Right renal cortex interstitium (tissue), 3 donors: ENCODE results near the gene UQCRC2. TPM values are rescaled to one million over a fixed set of nuclear protein-coding genes. Genes with fewer than 3 reads are reported as not detected.
"Not testable (repeated sequence)": the region's sequence is repeated elsewhere in the genome, so short reads cannot be mapped to it uniquely, and the experiment has no call there.

Experiments
- DNase-seq, 3 donors: peaks; one replicate each; pipeline ENCODE4 v3.0.0-alpha.2; 2013; ENCODE audit warnings: low read depth in 3 of 3, low spot score in 2 of 3
- polyA plus RNA-seq, 3 donors: library from polyadenylated mRNA; unstranded; fragments of 120-200 nt; gene quantifications; one replicate each; pipeline ENCODE4 v1.2.1, GENCODE V29; 2013; ENCODE audit not compliant: insufficient read length in 3 of 3

UQCRC2 gene
- polyA plus RNA-seq, 3 donors, result 314 to 351 (median 316) TPM

DNA sequence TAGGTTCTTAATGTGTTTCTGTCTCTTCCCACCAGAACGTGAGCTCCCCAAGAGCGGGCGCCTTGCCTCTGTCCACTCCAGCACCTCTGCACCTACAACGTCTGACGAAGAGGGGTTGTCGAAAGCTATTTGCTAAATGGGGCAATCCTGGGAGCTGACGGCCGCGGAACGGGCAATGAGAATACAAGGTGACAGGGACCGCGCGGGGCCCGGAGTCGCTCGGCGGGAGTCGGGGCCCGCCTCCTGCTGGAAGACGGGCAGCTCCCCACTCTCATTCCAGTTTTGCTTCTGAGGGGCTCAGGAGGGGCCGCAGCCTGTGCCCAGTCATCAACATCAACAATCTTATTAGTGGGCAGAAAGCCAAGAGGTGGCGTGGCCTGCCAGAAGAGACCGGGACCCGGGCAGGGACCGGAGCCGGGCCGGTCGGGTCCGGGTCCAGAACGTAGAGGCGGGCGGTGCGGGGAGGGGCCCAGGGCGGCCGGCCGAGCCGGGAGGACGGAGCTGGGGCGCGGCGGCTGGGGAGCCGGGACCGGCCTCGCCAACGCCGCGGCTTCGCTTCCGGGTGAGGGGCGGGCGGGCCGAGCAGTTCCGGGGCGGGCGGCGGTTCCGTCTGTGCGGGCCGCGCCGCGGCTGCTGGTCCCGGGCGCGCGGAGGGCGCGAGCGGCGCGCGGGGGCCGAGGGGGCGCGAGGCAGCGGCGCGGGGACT, 54.5 kb downstream of the UQCRC2 start, which contains the start of gene MOSMO:
MOSMO (plus strand) TSS at position 603 of the 706 bp plus-strand sequence. CDS start 191 bp downstream, outside the sequence.
- DNase-seq, result no peak

DNA sequence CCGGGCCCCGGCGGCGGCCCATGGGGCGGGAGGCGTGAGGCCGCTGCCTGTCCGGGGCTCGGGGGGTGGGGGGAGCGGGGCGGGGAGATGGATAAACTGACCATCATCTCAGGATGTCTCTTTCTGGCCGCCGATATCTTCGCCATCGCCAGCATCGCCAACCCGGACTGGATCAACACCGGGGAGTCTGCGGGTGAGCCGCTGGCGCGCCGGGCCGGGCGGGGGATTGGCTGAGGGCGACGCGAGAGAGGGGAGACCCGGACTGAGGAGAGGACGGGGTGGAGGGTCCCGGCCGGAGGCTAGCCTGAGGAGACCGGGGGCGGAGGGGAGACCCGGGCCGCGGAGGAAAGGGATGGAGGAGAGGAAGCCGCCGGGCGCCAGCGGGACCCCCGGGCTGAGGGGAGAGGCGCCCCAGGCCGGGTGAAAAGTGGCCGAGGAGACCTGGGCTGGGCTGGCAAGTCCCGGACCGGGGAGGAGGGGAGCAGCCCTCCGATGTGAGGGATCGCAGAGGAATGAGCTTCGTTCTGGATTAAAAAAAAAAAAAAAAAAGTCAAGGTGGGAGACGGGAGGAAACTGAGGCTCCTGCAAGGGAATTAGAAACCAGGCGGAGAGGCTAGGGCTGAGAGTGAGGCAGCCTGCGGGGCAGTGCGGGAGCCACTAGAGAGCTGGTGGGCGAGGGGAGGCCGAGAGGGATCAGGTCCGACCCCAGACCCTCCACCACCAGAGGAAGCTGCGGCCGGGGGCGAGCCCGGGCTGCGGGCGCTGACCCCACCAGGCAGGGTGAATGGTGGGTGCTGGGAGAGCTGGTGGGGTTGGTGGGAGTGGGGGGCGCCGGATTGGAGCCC, 55.3 kb downstream of the UQCRC2 start:
- DNase-seq, result no peak

- no peak for DNase-seq
These were observed 57.7 kb downstream of the UQCRC2 start for GRCh38 chr16:22010902-22011301.

GRCh38 chr16:22012241-22012640, 59.1 kb downstream of the UQCRC2 start:
- DNase-seq, result no peak

- no peak for DNase-seq
These were observed 60.3 kb downstream of the UQCRC2 start for GRCh38 chr16:22013486-22013885.

DNA sequence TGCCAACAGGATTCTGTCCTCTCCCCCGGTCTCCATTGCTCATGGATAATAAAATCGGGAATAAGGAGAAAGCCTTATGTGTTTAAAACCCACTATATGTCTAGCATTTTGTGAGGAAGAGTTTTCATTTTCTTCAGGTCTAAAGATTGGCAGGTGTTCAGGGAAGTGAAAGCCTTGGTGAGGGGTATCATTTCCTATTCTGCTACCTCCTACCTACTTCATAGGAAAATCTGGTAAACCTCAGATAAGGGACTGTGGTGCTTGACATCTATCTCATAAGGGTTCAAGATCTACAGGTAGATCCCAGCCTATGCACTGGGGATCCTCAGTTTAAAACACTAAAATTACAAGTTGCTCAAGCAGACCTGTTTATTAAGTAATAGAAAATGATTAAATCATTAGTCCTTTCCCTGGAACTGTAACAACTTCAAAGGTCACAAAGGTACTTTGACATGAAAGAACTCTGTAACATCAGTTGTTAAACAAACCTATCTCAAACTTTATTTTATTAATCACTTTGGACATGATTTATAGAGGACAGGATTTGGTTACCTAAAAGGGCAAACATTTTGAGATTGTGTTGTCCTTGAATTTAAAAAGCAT, 61.2 kb downstream of the UQCRC2 start:
- no peak for DNase-seq

GRCh38 chr16:22016927-22017326, 63.8 kb downstream of the UQCRC2 start:
- no peak for DNase-seq

GRCh38 chr16:22018559-22018958, 65.4 kb downstream of the UQCRC2 start:
- no peak for DNase-seq

GRCh38 chr16:22022151-22022550, 69.0 kb downstream of the UQCRC2 start:
- no peak for DNase-seq

DNA sequence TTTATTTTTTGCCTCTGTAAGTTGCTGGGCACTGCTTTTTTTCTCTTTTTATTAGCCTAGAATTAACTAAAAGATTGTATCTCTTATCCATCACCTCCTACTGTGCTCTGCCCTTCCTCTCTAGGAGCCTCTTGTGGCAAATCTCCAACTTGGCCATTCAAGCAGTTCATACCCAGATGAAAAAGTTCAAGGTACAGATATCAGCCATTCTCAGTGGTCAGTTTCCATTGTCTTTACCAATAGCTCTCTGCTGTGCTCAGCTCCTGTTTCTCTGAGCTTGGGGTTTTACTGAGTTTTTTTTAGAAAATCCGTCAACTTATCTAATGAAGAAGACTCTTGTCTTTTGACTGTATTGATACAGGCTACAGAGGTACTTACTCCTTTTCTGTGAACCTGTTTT, 70.3 kb downstream of the UQCRC2 start:
- DNase-seq, result no peak

GRCh38 chr16:22024785-22025184, 71.6 kb downstream of the UQCRC2 start:
- not testable (repeated sequence) for DNase-seq

- no peak for DNase-seq
These were observed 74.5 kb downstream of the UQCRC2 start for GRCh38 chr16:22027633-22028032.

DNA sequence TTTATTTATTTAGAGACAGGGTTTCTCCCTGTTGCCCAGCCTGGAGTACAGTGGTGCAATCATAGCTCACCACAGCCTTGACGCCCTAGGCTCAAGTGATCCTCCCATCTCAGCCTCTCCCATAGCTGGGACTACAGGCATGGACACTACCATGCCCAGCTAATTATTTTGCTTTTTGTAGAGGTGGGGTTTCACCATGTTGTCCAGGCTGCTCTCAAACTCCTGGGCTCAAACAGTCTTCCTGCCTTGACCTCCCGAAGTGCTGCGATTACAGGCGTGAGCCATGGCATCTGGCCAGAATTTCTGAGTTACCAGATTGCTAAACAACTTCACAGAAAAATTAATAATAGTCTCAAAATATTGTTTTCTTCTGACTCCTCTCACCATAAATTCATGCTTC, 76.5 kb downstream of the UQCRC2 start:
- no peak for DNase-seq

DNA sequence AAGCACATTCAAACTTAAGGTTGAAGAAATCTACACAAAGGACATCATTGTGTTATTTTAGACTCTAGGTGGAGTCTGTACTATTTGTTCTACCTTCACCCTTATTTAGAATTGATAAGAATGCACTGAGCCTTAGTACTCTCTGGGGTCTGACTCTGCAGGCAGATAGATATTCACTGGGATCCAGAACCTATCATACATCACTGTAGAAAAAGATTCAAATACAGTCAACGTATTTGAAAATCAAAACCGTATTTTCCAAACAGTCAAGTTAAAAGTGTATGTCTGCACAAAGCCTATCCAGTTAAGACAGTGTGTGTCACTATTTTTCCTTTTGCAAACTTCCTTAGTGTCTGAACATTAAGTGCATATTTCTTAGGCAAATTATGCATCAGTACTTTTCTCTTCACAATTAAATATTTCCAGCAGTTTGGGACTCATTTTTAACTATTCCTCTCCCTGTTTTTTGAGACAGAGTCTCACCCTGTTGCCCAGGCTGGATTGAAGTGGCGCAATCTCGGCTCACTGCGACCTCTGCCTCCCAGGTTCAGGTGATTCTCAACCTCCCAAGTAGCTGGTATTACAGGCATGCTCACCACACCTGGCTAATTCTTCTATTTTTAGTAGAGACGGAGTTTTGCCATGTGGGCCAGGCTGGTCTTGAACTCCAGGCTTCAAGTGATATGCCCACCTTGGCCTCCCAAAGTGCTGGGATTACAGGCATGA, 77.1 kb downstream of the UQCRC2 start:
- DNase-seq, result no peak

DNA sequence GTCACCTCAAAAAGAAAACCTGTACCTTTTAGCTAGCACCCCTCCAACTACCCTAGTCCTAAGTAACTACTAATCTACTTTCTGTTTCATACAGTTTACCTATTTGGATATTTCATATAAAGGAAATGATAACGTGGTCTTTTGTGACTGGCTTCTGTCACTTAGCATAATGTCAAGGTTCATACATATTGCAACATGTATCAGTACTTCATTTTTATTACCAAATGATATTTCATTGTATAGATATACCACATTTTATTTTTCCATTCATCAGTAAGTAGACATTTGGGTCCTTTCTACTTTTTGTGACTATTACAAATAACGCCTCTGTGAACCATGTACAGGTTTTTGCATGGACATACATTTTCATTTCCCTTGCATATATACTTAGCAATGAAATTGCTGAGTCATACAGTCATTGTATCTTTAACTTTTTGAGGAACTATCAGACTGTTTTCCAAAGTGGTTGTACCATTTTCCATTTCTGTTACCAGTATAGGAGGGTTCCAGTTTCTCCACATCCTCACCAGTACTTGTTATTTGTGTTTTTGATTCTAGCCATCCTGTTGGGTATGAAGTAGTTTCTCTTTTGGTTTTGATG, 78.4 kb downstream of the UQCRC2 start:
- DNase-seq, result no peak

Other genes starting within 250 kb of the UQCRC2 start
- gene NPIPB4, start 95.6 kb upstream of the UQCRC2 start, polyA plus RNA-seq, result 10 to 100 TPM; 33.9 to 45.6 (median 43.1) TPM
- gene PDZD9, start 47.8 kb downstream of the UQCRC2 start, polyA plus RNA-seq, result under 1 TPM; 0.24 to 0.39 (median 0.31) TPM
- 10 to 100 TPM; 18.1 to 18.6 (median 18.4) TPM for gene MOSMO, start 54.8 kb downstream of the UQCRC2 start, polyA plus RNA-seq
- 1 to 10 TPM; 1.6 TPM for gene VWA3A, start 139.2 kb downstream of the UQCRC2 start, polyA plus RNA-seq
- under 1 TPM; 0.11 to 0.16 (median 0.15) TPM for gene SDR42E2, start 209.1 kb downstream of the UQCRC2 start, polyA plus RNA-seq